H9 (cell line): Measurements from ENCODE around the gene DOCK1. TPM values are rescaled to one million over a fixed set of nuclear protein-coding genes. Genes with fewer than 3 reads are reported as not detected.

Source experiments
- DNase-seq: peaks from one replicate; pipeline ENCODE4 v3.0.0-alpha.2; 2017
- H2AFZ ChIP-seq: one replicate; pipeline ENCODE4 v1.6.1; 2013; ENCODE audit warnings: mild to moderate bottlenecking, low read length, control low read depth, moderate library complexity
- H2AK5ac ChIP-seq: 2 replicates; pipeline ENCODE4 v1.6.1; 2013; ENCODE audit warnings: low read length, control low read depth, mixed read lengths; ENCODE audit not compliant: insufficient read length
- H2BK120ac ChIP-seq: one replicate; pipeline ENCODE4 v1.6.1; 2013; ENCODE audit warnings: low read depth, mild to moderate bottlenecking, low read length, control low read depth, inconsistent platforms; ENCODE audit not compliant: poor library complexity, severe bottlenecking
- H2BK12ac ChIP-seq: 2 replicates; pipeline ENCODE4 v1.6.1; 2013; ENCODE audit warnings: low read length, control low read depth, mixed read lengths, low read depth; ENCODE audit not compliant: insufficient read length
- H2BK15ac ChIP-seq: 2 replicates; pipeline ENCODE4 v1.6.1; 2013; ENCODE audit warnings: low read depth, low read length, control low read depth
- H2BK20ac ChIP-seq: one replicate; pipeline ENCODE4 v1.6.1; 2013; ENCODE audit warnings: low read depth, mild to moderate bottlenecking, low read length, control low read depth, inconsistent platforms; ENCODE audit not compliant: poor library complexity, severe bottlenecking
- H2BK5ac ChIP-seq: 2 replicates; pipeline ENCODE4 v1.6.1; 2013; ENCODE audit warnings: low read length, control low read depth, mixed read lengths; ENCODE audit not compliant: insufficient read length
- H3K14ac ChIP-seq: 2 replicates; pipeline ENCODE4 v1.6.1; 2013; ENCODE audit warnings: low read length, control low read depth; ENCODE audit not compliant: insufficient read depth
- H3K18ac ChIP-seq: 2 replicates; pipeline ENCODE4 v1.6.1; 2013; ENCODE audit warnings: low read depth, mild to moderate bottlenecking, mixed read lengths, low read length, control low read depth; ENCODE audit not compliant: insufficient read length
- H3K23ac ChIP-seq: 2 replicates; pipeline ENCODE4 v1.6.1; 2013; ENCODE audit warnings: low read length, control low read depth, mixed read lengths, low read depth; ENCODE audit not compliant: insufficient read length
- H3K23me2 ChIP-seq: 2 replicates; pipeline ENCODE4 v1.6.1; 2013; ENCODE audit warnings: low read depth, mild to moderate bottlenecking, mixed read lengths, low read length, control low read depth; ENCODE audit not compliant: insufficient read length, poor library complexity, severe bottlenecking
- H3K27ac ChIP-seq: 2 replicates; pipeline ENCODE4 v1.5.1; 2013; ENCODE audit warnings: low read length, control low read depth, mixed read lengths, low read depth; ENCODE audit not compliant: insufficient read length
- H3K27me3 ChIP-seq: 2 replicates; pipeline ENCODE4 v1.6.1; 2013; ENCODE audit warnings: low read length, control low read depth, inconsistent platforms; ENCODE audit not compliant: insufficient read depth
- H3K4ac ChIP-seq: 2 replicates; pipeline ENCODE4 v1.6.1; 2013; ENCODE audit warnings: low read depth, mild to moderate bottlenecking, control low read depth, inconsistent platforms, low read length, moderate library complexity
- H3K4me1 ChIP-seq: 2 replicates; pipeline ENCODE4 v1.6.1; 2013; ENCODE audit warnings: low read length, control low read depth, inconsistent platforms; ENCODE audit not compliant: insufficient read depth
- H3K4me2 ChIP-seq: 2 replicates; pipeline ENCODE4 v1.6.1; 2013; ENCODE audit warnings: low read length, control low read depth, mixed read lengths; ENCODE audit not compliant: insufficient read length, insufficient read depth
- H3K56ac ChIP-seq: 2 replicates; pipeline ENCODE4 v1.6.1; 2013; ENCODE audit warnings: low read depth, mild to moderate bottlenecking, mixed read lengths, low read length, control low read depth; ENCODE audit not compliant: insufficient read length
- H3K79me1 ChIP-seq: 2 replicates; pipeline ENCODE4 v1.6.1; 2013; ENCODE audit warnings: low read depth, mild to moderate bottlenecking, moderate library complexity, low read length, control low read depth, inconsistent platforms; ENCODE audit not compliant: insufficient read depth, poor library complexity, severe bottlenecking
- H3K79me2 ChIP-seq: 2 replicates; pipeline ENCODE4 v1.6.1; 2013; ENCODE audit warnings: low read length, control low read depth, inconsistent platforms; ENCODE audit not compliant: insufficient read depth
- H3K9ac ChIP-seq: 2 replicates; pipeline ENCODE4 v1.6.1; 2013; ENCODE audit warnings: low read length, control low read depth, mixed read lengths; ENCODE audit not compliant: insufficient read length; ENCODE audit errors: extremely low read depth
- H3K9me3 ChIP-seq: one replicate; pipeline ENCODE4 v1.6.1; 2013; ENCODE audit warnings: low read depth, low read length, inconsistent platforms; ENCODE audit not compliant: control insufficient read depth
- H3T11ph ChIP-seq: one replicate; pipeline ENCODE4 v1.6.1; 2013; ENCODE audit warnings: mild to moderate bottlenecking, low read length, control low read depth, inconsistent platforms
- H4K20me1 ChIP-seq: one replicate; pipeline ENCODE4 v1.6.1; 2013; ENCODE audit not compliant: control insufficient read depth, insufficient read length, insufficient read depth
- H4K5ac ChIP-seq: 2 replicates; pipeline ENCODE4 v1.6.1; 2013; ENCODE audit warnings: low read depth, mild to moderate bottlenecking, mixed read lengths, low read length, control low read depth; ENCODE audit not compliant: insufficient read length
- H4K8ac ChIP-seq: replicated peaks from 2 replicates; pipeline ENCODE4 v1.6.1; 2013; ENCODE audit warnings: low read length, control low read depth, mixed read lengths, low read depth; ENCODE audit not compliant: insufficient read length
- H4K91ac ChIP-seq: 2 replicates; pipeline ENCODE4 v1.6.1; 2013; ENCODE audit warnings: low read depth, mild to moderate bottlenecking, moderate library complexity, mixed read lengths, low read length, control low read depth; ENCODE audit not compliant: insufficient read length
- H3K27ac Mint-ChIP-seq, 3 experiments: 2 replicates in 2 of 3; 3 replicates in 1 of 3; pipeline ENCODE4 v1.8.0; 2020 to 2021; ENCODE audit warnings: mixed read lengths in 3 of 3, mild to moderate bottlenecking in 1 of 3, moderate library complexity in 1 of 3
- H3K27me3 Mint-ChIP-seq: 2 replicates; pipeline ENCODE4 v1.8.0; 2021; ENCODE audit warnings: low read depth, mild to moderate bottlenecking, moderate library complexity, mixed read lengths
- H3K36me3 Mint-ChIP-seq, 3 experiments: 2 replicates in 2 of 3; 3 replicates in 1 of 3; pipeline ENCODE4 v1.8.0; 2020 to 2021; ENCODE audit warnings: low read depth in 3 of 3, mixed read lengths in 3 of 3; ENCODE audit not compliant: insufficient read depth in 1 of 3
- H3K4me1 Mint-ChIP-seq, 2 experiments: 2 replicates each; pipeline ENCODE4 v1.8.0; 2020; ENCODE audit warnings: mixed read lengths in 2 of 2
- H3K4me3 Mint-ChIP-seq, 2 experiments: 2 replicates in 1 of 2; 3 replicates in 1 of 2; pipeline ENCODE4 v1.8.0; 2020 to 2021; ENCODE audit warnings: mild to moderate bottlenecking in 2 of 2, mixed read lengths in 2 of 2, moderate library complexity in 1 of 2
- H3K9me3 Mint-ChIP-seq, 2 experiments: 2 replicates in 1 of 2; 3 replicates in 1 of 2; pipeline ENCODE4 v1.8.0; 2020; ENCODE audit warnings: mild to moderate bottlenecking in 2 of 2, mixed read lengths in 2 of 2, moderate library complexity in 1 of 2
- CTCF ChIP-seq: fragments of 200-600 bp; sonication (generic); conservative IDR thresholded peaks from 3 replicates; pipeline ENCODE4 v1.8.0; 2021; ENCODE audit warnings: antibody characterized with exemption, mild to moderate bottlenecking
- WGBS: extraction: QIAGEN DNeasy Blood & Tissue Kit; methylation state at CpG from one replicate; pipeline ENCODE4 v1.1.7; 2013; ENCODE audit warnings: missing lambda C conversion rate, low lambda C conversion rate, mixed read lengths; ENCODE audit not compliant: insufficient read length; ENCODE audit errors: extremely low coverage; 5-methylcytosine and 5-hydroxymethylcytosine counted together
- total RNA-seq: library from RNA; stranded (reverse); gene quantifications from 2 replicates; pipeline ENCODE4 v1.2.1, GENCODE V29; 2021

The DOCK1 gene
- total RNA-seq, 1 experiment from 2014 or later = 57.0 TPM

GRCh38 chr10:127291329-127291728 is 386.1 kb downstream of the DOCK1 start:
- H3K79me2 ChIP-seq = no peaks in the 10 kb centered on the region
- no peaks in the 10 kb centered on the region for H3K27me3 Mint-ChIP-seq
- H3K4me2 ChIP-seq = no peak overlapping the region
- H3K27ac Mint-ChIP-seq = peak overlapping the region in 2 of 3 experiments; percentile 42 to 64; a peak in 2 of 7 replicates
- no peak overlapping the region for H2BK15ac ChIP-seq
- H3K9me3 ChIP-seq = no peaks in the 10 kb centered on the region
- H4K5ac ChIP-seq = no peak overlapping the region
- no peak overlapping the region for H3K9ac ChIP-seq
- no peak overlapping the region for H3K18ac ChIP-seq
- no peak overlapping the region for H2BK12ac ChIP-seq
- no peak overlapping the region for H2AFZ ChIP-seq
- H2BK120ac ChIP-seq = no peak overlapping the region
- no peaks in the 10 kb centered on the region for H4K20me1 ChIP-seq
- no peak overlapping the region for H4K8ac ChIP-seq
- no peak for TF ChIP-seq CTCF
- no peak overlapping the region for H3K56ac ChIP-seq
- no peak overlapping the region for H3K4me3 Mint-ChIP-seq
- H3K9me3 Mint-ChIP-seq = peaks cover 23 to 24% of the 10 kb centered on the region in 2 experiments
- no peak overlapping the region for H3T11ph ChIP-seq
- H3K4me1 ChIP-seq = no peaks in the 10 kb centered on the region; the same call in 1 of the 2 replicates
- H3K4ac ChIP-seq = no peak overlapping the region
- no peak overlapping the region for H3K23ac ChIP-seq
- DNase-seq = no peak
- no peak overlapping the region for H2AK5ac ChIP-seq
- H4K91ac ChIP-seq = no peak overlapping the region
- H3K14ac ChIP-seq = no peak overlapping the region
- H3K27ac ChIP-seq = no peak overlapping the region
- H3K4me1 Mint-ChIP-seq = peaks cover 22% of the 10 kb centered on the region in 2 experiments
- no peak overlapping the region for H2BK20ac ChIP-seq
- H2BK5ac ChIP-seq = no peak overlapping the region
- WGBS = no CpG with 5 or more reads among the region's 8 CpGs
- no peaks in the 10 kb centered on the region for H3K23me2 ChIP-seq
- H3K36me3 Mint-ChIP-seq = peaks cover 15 to 27% (median 23%) of the 10 kb centered on the region in 3 experiments
- no peaks in the 10 kb centered on the region for H3K79me1 ChIP-seq
- H3K27me3 ChIP-seq = no peaks in the 10 kb centered on the region
